ENCODE data around the gene GMDS.

- no peak for TF ChIP-seq CTCF (IDR thresholded peaks at IDR 0.05 in 4 of 5, conservative IDR thresholded peaks at IDR 0.05 in 1 of 5)
- no peak for TF ChIP-seq POLR2A (IDR thresholded peaks at IDR 0.05)
Measured at GRCh38 chr6:1850840-1851157, 394.6 kb downstream of the GMDS start.

All from gastrocnemius medialis (tissue), 4 donors.